TTC549 (cell line): Measurements from ENCODE around the gene TMEM8B.
"Not testable (repeated sequence)": the region's sequence is repeated elsewhere in the genome, so short reads cannot be mapped to it uniquely, and the experiment has no call there.

Source experiments
- FAIRE-seq: peaks from 2 replicates; lab custom pipeline; 2012; peaks lifted over from hg19 to GRCh38; lab: Jason Lieb, UNC

The TMEM8B gene

GRCh38 chr9:35908504-35909125 is 79.6 kb downstream of the TMEM8B start:
- no peak for FAIRE-seq

GRCh38 chr9:35909274-35909673 is 80.2 kb downstream of the TMEM8B start, which contains the start of gene SPAAR:
TSS of gene SPAAR (plus strand) at chr9:35909490. CDS start at chr9:35910464, 974 bp downstream.
- no peak for FAIRE-seq

- no peak for FAIRE-seq
Measured at GRCh38 chr9:35909687-35910612, 80.9 kb downstream of the TMEM8B start.

- FAIRE-seq, result no peak
Measured at GRCh38 chr9:35910613-35911359, 81.8 kb downstream of the TMEM8B start.

GRCh38 chr9:35911690-35912089 is 82.7 kb downstream of the TMEM8B start:
- no peak for FAIRE-seq

GRCh38 chr9:35912791-35913400 is 83.9 kb downstream of the TMEM8B start:
- FAIRE-seq, result no peak

DNA sequence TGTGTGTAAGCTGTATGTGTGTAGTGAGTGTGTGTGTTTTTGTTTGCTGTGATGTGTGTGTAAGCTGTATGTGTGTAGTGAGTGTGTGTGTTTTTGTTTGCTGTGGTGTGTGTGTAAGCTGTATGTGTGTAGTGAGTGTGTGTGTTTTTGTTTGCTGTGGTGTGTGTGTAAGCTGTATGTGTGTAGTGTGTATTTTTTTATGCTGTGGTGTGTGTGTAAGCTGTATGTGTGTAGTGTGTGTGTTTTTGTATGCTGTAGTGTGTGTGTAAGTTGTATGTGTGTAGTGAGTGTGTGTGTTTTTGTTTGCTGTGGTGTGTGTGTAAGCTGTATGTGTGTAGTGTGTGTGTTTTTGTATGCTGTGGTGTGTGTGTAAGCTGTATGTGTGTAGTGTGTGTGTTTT is 84.4 kb downstream of the TMEM8B start:
- not testable (repeated sequence) for FAIRE-seq

DNA sequence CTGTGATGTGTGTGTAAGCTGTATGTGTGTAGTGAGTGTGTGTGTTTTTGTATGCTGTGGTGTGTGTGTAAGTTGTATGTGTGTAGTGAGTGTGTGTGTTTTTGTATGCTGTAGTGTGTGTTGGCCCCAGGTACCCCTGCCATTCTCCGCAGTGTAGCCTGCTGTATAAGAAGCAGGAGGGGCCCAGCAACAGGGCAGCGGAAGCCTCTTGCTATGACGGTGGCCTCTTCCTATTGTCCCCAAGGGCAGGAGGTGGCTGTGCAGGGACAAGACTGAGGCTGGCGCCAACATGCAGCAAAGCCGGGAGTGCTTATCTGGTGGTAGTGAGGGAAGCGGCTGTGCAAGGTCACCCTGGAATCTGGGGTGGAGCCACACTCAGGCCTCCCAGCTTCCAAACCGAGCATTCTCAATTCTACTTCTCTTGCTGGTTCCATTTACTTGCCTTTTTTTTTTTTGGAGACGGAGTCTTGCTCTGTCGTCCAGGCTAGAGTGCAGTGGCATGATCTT is 85.3 kb downstream of the TMEM8B start:
- FAIRE-seq, result no peak
